ENCODE measurements around the gene WDR4. TPM values are rescaled to one million over a fixed set of nuclear protein-coding genes. Genes with fewer than 3 reads are reported as not detected.

The WDR4 gene
- total and polyA plus RNA-seq, 2 of the 13 experiments (the other 11 are each of a cell fraction or from before 2014, with no cell fraction given), result 11.3 to 14.4 TPM

DNA sequence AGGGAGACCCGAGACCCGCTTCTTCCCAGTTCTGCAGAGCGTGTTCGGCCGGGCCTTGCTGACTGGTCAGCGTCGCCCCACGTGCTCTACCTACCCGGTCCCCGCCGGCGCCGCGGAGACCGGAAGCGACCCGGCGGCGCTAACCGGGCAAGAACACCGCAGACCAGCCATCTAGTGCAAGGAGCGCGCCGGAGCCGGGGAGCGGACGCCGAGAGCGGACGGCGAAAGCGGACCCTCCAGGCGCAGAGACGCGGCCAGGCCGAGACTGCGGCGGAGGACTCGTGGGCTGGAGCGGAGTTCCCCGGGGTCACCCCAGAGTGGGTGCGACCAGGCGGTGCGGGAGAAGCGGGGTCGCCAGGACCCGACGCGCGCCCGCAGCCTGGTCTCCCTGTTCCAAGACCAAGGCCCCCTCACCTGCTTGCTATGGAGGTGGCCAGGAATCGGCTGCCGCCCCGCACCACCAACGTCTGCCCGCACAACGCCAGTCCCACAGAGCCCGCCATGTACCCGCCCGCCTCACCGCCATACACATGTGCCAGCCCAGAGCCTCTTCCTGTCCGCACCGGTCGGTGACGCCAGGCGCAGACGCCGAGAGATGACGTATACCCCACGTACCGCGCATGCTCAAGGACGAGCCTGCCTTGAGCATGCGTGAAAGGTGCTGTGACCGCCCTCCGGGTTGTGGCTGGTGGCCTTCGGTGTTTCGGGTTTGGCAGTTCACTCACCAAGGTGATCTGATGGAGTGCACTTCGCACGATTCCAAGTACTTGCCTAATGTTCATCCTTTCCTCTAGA lies at the start of gene WDR4 (continued):
- TF ChIP-seq, protein P1, sequence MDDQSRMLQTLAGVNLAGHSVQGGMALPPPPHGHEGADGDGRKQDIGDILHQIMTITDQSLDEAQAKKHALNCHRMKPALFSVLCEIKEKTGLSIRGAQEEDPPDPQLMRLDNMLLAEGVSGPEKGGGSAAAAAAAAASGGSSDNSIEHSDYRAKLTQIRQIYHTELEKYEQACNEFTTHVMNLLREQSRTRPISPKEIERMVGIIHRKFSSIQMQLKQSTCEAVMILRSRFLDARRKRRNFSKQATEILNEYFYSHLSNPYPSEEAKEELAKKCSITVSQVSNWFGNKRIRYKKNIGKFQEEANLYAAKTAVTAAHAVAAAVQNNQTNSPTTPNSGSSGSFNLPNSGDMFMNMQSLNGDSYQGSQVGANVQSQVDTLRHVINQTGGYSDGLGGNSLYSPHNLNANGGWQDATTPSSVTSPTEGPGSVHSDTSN (CRISPR knock-in tag; IDR thresholded peaks at IDR 0.05; ENCODE audit: borderline replicate concordance), result peak; percentile 53; the same call in 1 of the 2 replicates
- TF ChIP-seq STAT6 (CRISPR knock-in tag; IDR thresholded peaks at IDR 0.05; ENCODE audit: borderline replicate concordance) (peak; percentile 23; the same call in 1 of the 2 replicates), ZNF441 (CRISPR knock-in tag; IDR thresholded peaks at IDR 0.05; ENCODE audit: borderline replicate concordance) (0 out of 2 replicates have a peak, but pooled peaks have one; percentile 31), ZNF674 (CRISPR knock-in tag; IDR thresholded peaks at IDR 0.05; ENCODE audit: low read depth) (no peak), SIX1 (CRISPR knock-in tag; IDR thresholded peaks at IDR 0.05; ENCODE audit: borderline replicate concordance) (no peak), KLF13 (CRISPR knock-in tag; IDR thresholded peaks at IDR 0.05) (0 out of 2 replicates have a peak, but pooled peaks have one; percentile 80), ZNF772 (CRISPR knock-in tag; IDR thresholded peaks at IDR 0.05) (peak; percentile 66), ZNF563 (CRISPR knock-in tag; IDR thresholded peaks at IDR 0.05) (no peak), CREB1 (IDR thresholded peaks at IDR 0.05) (peak; percentile 99), CREB1 (CRISPR knock-in tag; IDR thresholded peaks at IDR 0.05) (peak; percentile 97), MED8 (CRISPR knock-in tag; IDR thresholded peaks at IDR 0.05; ENCODE audit: insufficient replicate concordance) (peak; percentile 24), HBP1 (CRISPR knock-in tag; IDR thresholded peaks at IDR 0.05; ENCODE audit: low read depth) (peak; percentile 85; the same call in 1 of the 2 replicates), ATF7-NPFF (CRISPR knock-in tag; IDR thresholded peaks at IDR 0.05; ENCODE audit: low read depth) (0 out of 2 replicates have a peak, but pooled peaks have one; percentile 13), DMAP1 (CRISPR knock-in tag; IDR thresholded peaks at IDR 0.05) (peak; percentile 96), ZNF761 (CRISPR knock-in tag; conservative IDR thresholded peaks at IDR 0.05) (0 out of 2 replicates have a peak, but pooled peaks have one; percentile 31), KMT2B (CRISPR knock-in tag; IDR thresholded peaks at IDR 0.05) (peak; percentile 89), TAF1 (CRISPR knock-in tag; IDR thresholded peaks at IDR 0.05) (peak; percentile 94)
- TF ChIP-seq, protein P2, sequence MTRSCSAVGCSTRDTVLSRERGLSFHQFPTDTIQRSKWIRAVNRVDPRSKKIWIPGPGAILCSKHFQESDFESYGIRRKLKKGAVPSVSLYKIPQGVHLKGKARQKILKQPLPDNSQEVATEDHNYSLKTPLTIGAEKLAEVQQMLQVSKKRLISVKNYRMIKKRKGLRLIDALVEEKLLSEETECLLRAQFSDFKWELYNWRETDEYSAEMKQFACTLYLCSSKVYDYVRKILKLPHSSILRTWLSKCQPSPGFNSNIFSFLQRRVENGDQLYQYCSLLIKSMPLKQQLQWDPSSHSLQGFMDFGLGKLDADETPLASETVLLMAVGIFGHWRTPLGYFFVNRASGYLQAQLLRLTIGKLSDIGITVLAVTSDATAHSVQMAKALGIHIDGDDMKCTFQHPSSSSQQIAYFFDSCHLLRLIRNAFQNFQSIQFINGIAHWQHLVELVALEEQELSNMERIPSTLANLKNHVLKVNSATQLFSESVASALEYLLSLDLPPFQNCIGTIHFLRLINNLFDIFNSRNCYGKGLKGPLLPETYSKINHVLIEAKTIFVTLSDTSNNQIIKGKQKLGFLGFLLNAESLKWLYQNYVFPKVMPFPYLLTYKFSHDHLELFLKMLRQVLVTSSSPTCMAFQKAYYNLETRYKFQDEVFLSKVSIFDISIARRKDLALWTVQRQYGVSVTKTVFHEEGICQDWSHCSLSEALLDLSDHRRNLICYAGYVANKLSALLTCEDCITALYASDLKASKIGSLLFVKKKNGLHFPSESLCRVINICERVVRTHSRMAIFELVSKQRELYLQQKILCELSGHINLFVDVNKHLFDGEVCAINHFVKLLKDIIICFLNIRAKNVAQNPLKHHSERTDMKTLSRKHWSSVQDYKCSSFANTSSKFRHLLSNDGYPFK (CRISPR knock-in tag; IDR thresholded peaks at IDR 0.05; ENCODE audit: borderline replicate concordance), result peak; percentile 81; the same call in 1 of the 2 replicates
- TF ChIP-seq, protein P3, sequence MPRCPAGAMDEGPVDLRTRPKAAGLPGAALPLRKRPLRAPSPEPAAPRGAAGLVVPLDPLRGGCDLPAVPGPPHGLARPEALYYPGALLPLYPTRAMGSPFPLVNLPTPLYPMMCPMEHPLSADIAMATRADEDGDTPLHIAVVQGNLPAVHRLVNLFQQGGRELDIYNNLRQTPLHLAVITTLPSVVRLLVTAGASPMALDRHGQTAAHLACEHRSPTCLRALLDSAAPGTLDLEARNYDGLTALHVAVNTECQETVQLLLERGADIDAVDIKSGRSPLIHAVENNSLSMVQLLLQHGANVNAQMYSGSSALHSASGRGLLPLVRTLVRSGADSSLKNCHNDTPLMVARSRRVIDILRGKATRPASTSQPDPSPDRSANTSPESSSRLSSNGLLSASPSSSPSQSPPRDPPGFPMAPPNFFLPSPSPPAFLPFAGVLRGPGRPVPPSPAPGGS (CRISPR knock-in tag; IDR thresholded peaks at IDR 0.05), result peak; percentile 37; the same call in 1 of the 2 replicates

All from HepG2 (cell line).